ENCODE results near the gene THSD7B. TPM values are rescaled to one million over a fixed set of nuclear protein-coding genes. Genes with fewer than 3 reads are reported as not detected.

The THSD7B gene
- total RNA-seq, 1 experiment from 2014 or later = 6.9 TPM

DNA sequence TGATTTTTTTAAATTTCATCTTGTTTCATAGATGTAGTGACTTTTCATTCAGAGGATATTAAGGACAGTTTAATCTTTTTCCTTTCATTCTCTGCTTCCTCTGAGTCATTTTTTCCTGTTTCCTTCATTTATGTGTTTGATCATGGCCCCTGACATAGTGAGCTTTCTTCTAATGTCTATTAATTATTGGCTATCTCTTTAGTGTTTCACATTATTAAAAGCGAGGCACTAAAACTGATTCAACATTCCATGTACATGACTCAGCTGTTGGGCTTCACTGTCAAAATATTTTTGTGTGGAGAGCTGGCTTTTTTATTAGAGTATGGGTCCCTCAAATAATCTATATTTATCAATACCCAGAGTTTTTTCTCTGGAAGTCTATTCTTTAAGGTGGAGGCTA lies 125.8 kb downstream of the THSD7B start:
- DNase-seq = no peak
- H3K36me3 Mint-ChIP-seq (ENCODE audit: insufficient read depth, unreplicated experiment) = no peaks in the 10 kb centered on the region
- H3K4me3 Mint-ChIP-seq (ENCODE audit: unreplicated experiment) = no peak overlapping the region
- H3K27me3 Mint-ChIP-seq (ENCODE audit: insufficient read depth, unreplicated experiment) = peaks cover 9% of the 10 kb centered on the region
- Histone ChIP-seq H3K9me3 (no peaks in the 10 kb centered on the region), H3K36me3 (ENCODE audit: control insufficient read depth, insufficient read depth, low read length) (no peaks in the 10 kb centered on the region), H3K4me1 (no peaks in the 10 kb centered on the region), H3K4me3 (ENCODE audit: low read depth, low read length) (no peak overlapping the region), H3K27me3 (replicated peaks; ENCODE audit: control insufficient read depth, insufficient read depth, low read length) (no peaks in the 10 kb centered on the region)
- ChIA-PET CTCF (no interaction called here), POLR2A (no interaction called here)
- intact Hi-C loops (cut with micrococcal nuclease; ENCODE audit: unreplicated experiment) = no loop called here
- no peaks in the 10 kb centered on the region for H3K9me3 Mint-ChIP-seq (ENCODE audit: unreplicated experiment)
- no peak overlapping the region for H3K27ac Mint-ChIP-seq (ENCODE audit: unreplicated experiment)
- TF ChIP-seq, protein P1, sequence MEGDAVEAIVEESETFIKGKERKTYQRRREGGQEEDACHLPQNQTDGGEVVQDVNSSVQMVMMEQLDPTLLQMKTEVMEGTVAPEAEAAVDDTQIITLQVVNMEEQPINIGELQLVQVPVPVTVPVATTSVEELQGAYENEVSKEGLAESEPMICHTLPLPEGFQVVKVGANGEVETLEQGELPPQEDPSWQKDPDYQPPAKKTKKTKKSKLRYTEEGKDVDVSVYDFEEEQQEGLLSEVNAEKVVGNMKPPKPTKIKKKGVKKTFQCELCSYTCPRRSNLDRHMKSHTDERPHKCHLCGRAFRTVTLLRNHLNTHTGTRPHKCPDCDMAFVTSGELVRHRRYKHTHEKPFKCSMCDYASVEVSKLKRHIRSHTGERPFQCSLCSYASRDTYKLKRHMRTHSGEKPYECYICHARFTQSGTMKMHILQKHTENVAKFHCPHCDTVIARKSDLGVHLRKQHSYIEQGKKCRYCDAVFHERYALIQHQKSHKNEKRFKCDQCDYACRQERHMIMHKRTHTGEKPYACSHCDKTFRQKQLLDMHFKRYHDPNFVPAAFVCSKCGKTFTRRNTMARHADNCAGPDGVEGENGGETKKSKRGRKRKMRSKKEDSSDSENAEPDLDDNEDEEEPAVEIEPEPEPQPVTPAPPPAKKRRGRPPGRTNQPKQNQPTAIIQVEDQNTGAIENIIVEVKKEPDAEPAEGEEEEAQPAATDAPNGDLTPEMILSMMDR (IDR thresholded peaks at IDR 0.05; ENCODE audit: insufficient read depth in 1 of 2, low read depth in 1 of 2, low read length in 1 of 2, severe bottlenecking in 1 of 2, unreplicated experiment in 1 of 2) = no peak
- no peaks in the 10 kb centered on the region for H3K4me1 Mint-ChIP-seq (ENCODE audit: low read depth, unreplicated experiment)
- BruUV-seq (replicated peaks) = no TSS peak

DNA sequence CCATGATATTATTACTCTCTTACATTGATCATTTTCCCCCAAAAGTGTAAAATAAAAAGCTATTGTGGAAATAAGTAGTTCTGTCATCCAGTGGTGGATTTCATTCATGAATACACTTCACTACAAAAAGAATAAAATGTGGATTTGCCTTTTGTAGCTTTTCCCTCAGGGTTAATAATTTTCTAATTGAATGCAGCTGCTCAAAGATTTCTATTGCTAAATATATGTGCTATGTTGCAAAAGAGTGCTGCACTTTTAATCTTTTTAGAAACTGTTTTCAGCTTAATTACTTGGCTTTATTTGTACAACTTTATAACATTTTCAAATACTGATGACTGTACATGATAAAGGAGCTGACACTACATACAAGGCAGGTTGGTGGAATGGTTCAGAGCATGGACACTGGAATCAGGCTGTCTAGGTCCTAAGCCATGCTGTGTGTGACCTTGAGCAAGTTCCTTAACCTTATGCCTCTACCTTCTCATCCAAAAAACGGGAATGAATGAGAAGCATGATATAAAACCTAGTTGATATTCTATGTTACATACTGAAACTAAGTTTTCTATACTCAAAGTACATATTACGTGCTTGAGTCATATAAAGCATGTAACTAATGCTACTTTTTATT lies 128.8 kb downstream of the THSD7B start:
- Mint-ChIP-seq H3K27ac (ENCODE audit: unreplicated experiment) (no peak overlapping the region), H3K27me3 (ENCODE audit: insufficient read depth, unreplicated experiment) (peaks cover 9% of the 10 kb centered on the region), H3K36me3 (ENCODE audit: insufficient read depth, unreplicated experiment) (no peaks in the 10 kb centered on the region), H3K9me3 (ENCODE audit: unreplicated experiment) (no peaks in the 10 kb centered on the region), H3K4me3 (ENCODE audit: unreplicated experiment) (no peak overlapping the region), H3K4me1 (ENCODE audit: low read depth, unreplicated experiment) (no peaks in the 10 kb centered on the region)
- TF ChIP-seq, protein P1 (IDR thresholded peaks at IDR 0.05; ENCODE audit: insufficient read depth in 1 of 2, low read depth in 1 of 2, low read length in 1 of 2, severe bottlenecking in 1 of 2, unreplicated experiment in 1 of 2) = no peak
- intact Hi-C loops (cut with micrococcal nuclease; ENCODE audit: unreplicated experiment) = no loop called here
- no peaks in the 10 kb centered on the region for H3K9me3 ChIP-seq
- H3K27me3 ChIP-seq (replicated peaks; ENCODE audit: control insufficient read depth, insufficient read depth, low read length) = no peaks in the 10 kb centered on the region
- ChIA-PET POLR2A (no interaction called here), CTCF (no interaction called here)
- no TSS peak for BruUV-seq (replicated peaks)
- no peak overlapping the region for H3K4me3 ChIP-seq (ENCODE audit: low read depth, low read length)
- H3K4me1 ChIP-seq = no peaks in the 10 kb centered on the region
- H3K36me3 ChIP-seq (ENCODE audit: control insufficient read depth, insufficient read depth, low read length) = no peaks in the 10 kb centered on the region
- DNase-seq = no peak

DNA sequence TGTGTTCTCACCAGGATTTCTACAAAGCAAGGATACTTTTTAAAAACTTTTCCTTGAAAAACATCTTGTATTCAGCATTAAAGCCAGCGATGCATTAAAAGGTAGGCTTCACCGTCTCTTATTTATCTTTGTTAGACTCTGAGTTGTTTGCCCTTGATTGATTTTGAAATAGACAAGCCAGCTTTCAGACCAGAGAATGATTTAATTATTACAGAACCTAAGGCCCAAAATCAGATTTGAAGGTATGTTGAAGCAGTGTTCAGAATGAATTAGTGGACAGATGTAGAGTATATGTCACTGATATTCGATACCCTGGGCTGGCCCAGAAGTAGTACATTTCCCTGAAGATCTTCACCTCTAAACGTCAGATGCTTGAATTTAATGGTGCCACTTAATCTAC lies 136.4 kb downstream of the THSD7B start:
- intact Hi-C loops (cut with micrococcal nuclease; ENCODE audit: unreplicated experiment) = no loop called here
- CTCF ChIA-PET = no interaction called here
- Mint-ChIP-seq H3K4me3 (ENCODE audit: unreplicated experiment) (no peak overlapping the region), H3K9me3 (ENCODE audit: unreplicated experiment) (no peaks in the 10 kb centered on the region), H3K36me3 (ENCODE audit: insufficient read depth, unreplicated experiment) (no peaks in the 10 kb centered on the region), H3K27me3 (ENCODE audit: insufficient read depth, unreplicated experiment) (no peaks in the 10 kb centered on the region), H3K4me1 (ENCODE audit: low read depth, unreplicated experiment) (no peaks in the 10 kb centered on the region), H3K27ac (ENCODE audit: unreplicated experiment) (no peak overlapping the region)
- DNase-seq = no peak
- POLR2A ChIA-PET = no interaction called here
- no peaks in the 10 kb centered on the region for H3K27me3 ChIP-seq (replicated peaks; ENCODE audit: control insufficient read depth, insufficient read depth, low read length)
- H3K4me3 ChIP-seq (ENCODE audit: low read depth, low read length) = no peak overlapping the region
- no peaks in the 10 kb centered on the region for H3K36me3 ChIP-seq (ENCODE audit: control insufficient read depth, insufficient read depth, low read length)
- H3K4me1 ChIP-seq = no peaks in the 10 kb centered on the region
- H3K9me3 ChIP-seq = no peaks in the 10 kb centered on the region
- BruUV-seq (replicated peaks) = no TSS peak
- TF ChIP-seq, protein P1 (IDR thresholded peaks at IDR 0.05; ENCODE audit: insufficient read depth in 1 of 2, low read depth in 1 of 2, low read length in 1 of 2, severe bottlenecking in 1 of 2, unreplicated experiment in 1 of 2) = no peak

Data from Caco-2 (cell line).